Ectodermal cell (in vitro differentiated cells): Measurements from ENCODE around the gene TRIM24.
"Not testable (repeated sequence)": the region's sequence is repeated elsewhere in the genome, so short reads cannot be mapped to it uniquely, and the experiment has no call there.

Experiments
- H3K27ac ChIP-seq: 2 replicates; pipeline ENCODE4 v1.7.0; 2013; ENCODE audit warnings: mild to moderate bottlenecking, low read depth, low read length; ENCODE audit not compliant: insufficient read depth, poor library complexity, severe bottlenecking
- H3K27me3 ChIP-seq: 2 replicates; pipeline ENCODE4 v1.7.0; 2013; ENCODE audit warnings: mild to moderate bottlenecking, low read length; ENCODE audit not compliant: insufficient read depth, control insufficient read depth, poor library complexity, severe bottlenecking
- H3K36me3 ChIP-seq: one replicate; pipeline ENCODE4 v1.7.0; 2013; ENCODE audit warnings: low read length; ENCODE audit not compliant: control insufficient read depth, insufficient read depth
- H3K4me1 ChIP-seq: one replicate; pipeline ENCODE4 v1.7.0; 2013; ENCODE audit warnings: low read length; ENCODE audit not compliant: control insufficient read depth, insufficient read depth
- H3K4me3 ChIP-seq: 2 replicates; pipeline ENCODE4 v1.7.0; 2013; ENCODE audit warnings: low read depth, low read length, control low read depth; ENCODE audit not compliant: insufficient read depth
- H3K9me3 ChIP-seq: 2 replicates; pipeline ENCODE4 v1.7.0; 2013; ENCODE audit warnings: mild to moderate bottlenecking, low read length, moderate library complexity; ENCODE audit not compliant: control insufficient read depth
- WGBS, 2 experiments: methylation state at CpG; one replicate each; pipeline ENCODE4 v1.1.7; 2013; ENCODE audit warnings: missing lambda C conversion rate in 2 of 2; 5-methylcytosine and 5-hydroxymethylcytosine counted together

TRIM24 gene

GRCh38 chr7:138495485-138495884 lies 35.4 kb downstream of the TRIM24 start:
- Histone ChIP-seq H3K27ac (no peak overlapping the region), H3K4me1 (no peaks in the 10 kb centered on the region), H3K36me3 (no peaks in the 10 kb centered on the region), H3K4me3 (no peak overlapping the region), H3K9me3 (no peaks in the 10 kb centered on the region), H3K27me3 (no peaks in the 10 kb centered on the region)
- 100% methylated on average over 1 of the region's 1 CpG for WGBS, 2 experiments

GRCh38 chr7:138499340-138499739 lies 39.3 kb downstream of the TRIM24 start:
- H3K27ac ChIP-seq, result no peak overlapping the region

GRCh38 chr7:138500303-138500702 lies 40.2 kb downstream of the TRIM24 start:
- H3K36me3 ChIP-seq, result not testable (repeated sequence)
- 87 to 89% methylated on average over 2 of the region's 2 CpGs for WGBS, 2 experiments

More at GRCh38 chr7:138499340-138499739, 39.3 kb downstream of the TRIM24 start:
- Histone ChIP-seq H3K27me3 (no peaks in the 10 kb centered on the region), H3K9me3 (no peaks in the 10 kb centered on the region), H3K36me3 (peaks cover 3% of the 10 kb centered on the region), H3K4me3 (no peak overlapping the region), H3K4me1 (no peaks in the 10 kb centered on the region)
- WGBS, 2 experiments, result 82 to 84% methylated on average over 3 of the region's 3 CpGs

GRCh38 chr7:138500892-138501291 lies 40.8 kb downstream of the TRIM24 start:
- no peaks in the 10 kb centered on the region for H3K4me1 ChIP-seq
- no peaks in the 10 kb centered on the region for H3K9me3 ChIP-seq
- H3K27ac ChIP-seq, result no peak overlapping the region
- no CpG with 5 or more reads among the region's 1 CpG for WGBS, 2 experiments
- H3K27me3 ChIP-seq, result no peaks in the 10 kb centered on the region
- H3K4me3 ChIP-seq, result no peak overlapping the region
- peaks cover 7% of the 10 kb centered on the region for H3K36me3 ChIP-seq

More at GRCh38 chr7:138500303-138500702, 40.2 kb downstream of the TRIM24 start:
- H3K9me3 ChIP-seq, H3K4me3 ChIP-seq, H3K27me3 ChIP-seq, H3K27ac ChIP-seq, H3K4me1 ChIP-seq: not testable (repeated sequence)

DNA sequence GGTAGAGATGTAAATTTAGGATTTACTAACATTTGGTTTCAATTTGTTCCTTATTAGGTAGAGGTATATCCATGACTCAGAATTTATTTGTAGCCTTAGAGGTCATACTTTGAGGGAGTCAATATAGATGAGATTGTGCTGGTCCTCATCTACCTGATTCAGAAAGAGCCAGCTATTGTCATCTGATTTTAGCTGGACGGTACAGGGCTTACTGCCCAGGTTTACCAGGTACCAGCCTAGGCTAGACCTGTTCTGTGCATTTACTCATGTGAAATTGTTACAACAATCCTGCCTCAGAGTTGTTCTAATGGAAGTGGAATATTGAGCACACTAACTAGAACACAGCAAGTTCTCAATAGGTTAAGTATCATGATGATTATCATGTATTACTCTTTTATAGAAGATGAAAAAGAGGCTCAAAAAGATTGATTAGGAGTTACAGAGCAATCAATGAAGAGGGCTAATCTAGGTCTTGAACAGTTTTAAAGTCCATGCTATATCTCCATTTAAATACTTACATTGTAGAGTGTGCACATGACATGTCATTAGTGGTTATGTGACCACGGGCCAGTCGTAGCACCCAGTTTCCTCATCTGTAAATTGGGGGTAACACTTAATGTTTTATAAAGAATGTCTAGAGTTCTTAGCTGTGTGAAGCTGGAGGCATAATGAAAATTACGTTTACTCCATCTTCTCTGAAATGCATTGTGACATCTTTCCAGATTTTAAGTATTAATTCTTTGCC lies 42.1 kb downstream of the TRIM24 start:
- Histone ChIP-seq H3K36me3 (peaks cover 12% of the 10 kb centered on the region), H3K27ac (no peak overlapping the region), H3K27me3 (no peaks in the 10 kb centered on the region), H3K4me1 (no peaks in the 10 kb centered on the region), H3K4me3 (no peak overlapping the region), H3K9me3 (no peaks in the 10 kb centered on the region)
- 90 to 94% methylated on average over 4 of the region's 4 CpGs for WGBS, 2 experiments

DNA sequence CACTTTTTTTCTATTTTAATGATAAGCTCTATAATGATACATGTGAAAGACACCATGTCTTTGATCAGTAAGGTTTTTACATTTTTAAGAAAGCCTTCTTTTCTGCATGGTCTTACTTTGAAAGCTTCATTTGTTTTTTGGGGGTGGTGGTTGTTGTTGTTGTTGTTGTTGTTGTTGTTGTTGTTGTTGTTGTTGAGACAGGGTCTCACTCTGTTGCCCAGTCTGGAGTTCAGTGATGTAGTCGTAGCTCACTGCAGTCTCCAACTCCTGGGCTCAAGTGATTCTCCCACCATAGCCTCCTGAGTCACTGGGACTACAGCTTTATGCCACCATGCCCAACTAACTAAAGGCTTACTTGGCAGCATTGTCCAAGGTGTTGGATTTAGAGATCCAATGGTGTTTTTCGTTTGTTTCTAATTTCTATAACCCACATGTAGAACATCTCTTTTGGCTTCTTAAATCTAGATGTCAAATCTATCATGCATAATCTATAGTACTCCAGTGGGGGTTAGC lies 45.4 kb downstream of the TRIM24 start:
- Histone ChIP-seq H3K27ac (no peak overlapping the region), H3K4me1 (no peaks in the 10 kb centered on the region), H3K9me3 (no peaks in the 10 kb centered on the region), H3K4me3 (no peak overlapping the region), H3K27me3 (no peaks in the 10 kb centered on the region), H3K36me3 (peaks cover 20% of the 10 kb centered on the region)
- 97 to 100% methylated on average over 2 of the region's 2 CpGs for WGBS, 2 experiments

DNA sequence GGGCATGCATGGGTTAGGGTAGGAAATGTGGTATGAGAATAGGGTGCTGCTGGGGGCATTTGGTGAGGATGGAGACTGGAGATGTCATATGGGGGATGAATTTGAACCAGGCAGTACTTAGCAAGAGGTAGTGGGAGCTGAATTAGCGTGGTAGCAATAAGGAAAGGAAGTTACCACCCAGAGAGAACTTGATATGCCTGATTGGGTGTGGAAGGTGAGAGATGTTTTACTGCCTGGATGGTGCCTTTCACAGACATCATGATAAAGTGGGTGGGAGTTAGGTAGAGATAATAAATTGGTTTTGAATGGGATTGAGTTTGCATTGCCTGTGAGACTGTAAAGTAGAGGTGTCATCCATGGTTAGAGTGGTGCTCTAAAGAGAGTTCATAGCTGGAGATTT lies 46.7 kb downstream of the TRIM24 start:
- Histone ChIP-seq H3K4me3 (no peak overlapping the region), H3K36me3 (peaks cover 31% of the 10 kb centered on the region), H3K4me1 (no peaks in the 10 kb centered on the region), H3K9me3 (no peaks in the 10 kb centered on the region), H3K27ac (no peak overlapping the region), H3K27me3 (no peaks in the 10 kb centered on the region)
- 0 to 3% methylated on average over 1 of the region's 1 CpG for WGBS, 2 experiments

DNA sequence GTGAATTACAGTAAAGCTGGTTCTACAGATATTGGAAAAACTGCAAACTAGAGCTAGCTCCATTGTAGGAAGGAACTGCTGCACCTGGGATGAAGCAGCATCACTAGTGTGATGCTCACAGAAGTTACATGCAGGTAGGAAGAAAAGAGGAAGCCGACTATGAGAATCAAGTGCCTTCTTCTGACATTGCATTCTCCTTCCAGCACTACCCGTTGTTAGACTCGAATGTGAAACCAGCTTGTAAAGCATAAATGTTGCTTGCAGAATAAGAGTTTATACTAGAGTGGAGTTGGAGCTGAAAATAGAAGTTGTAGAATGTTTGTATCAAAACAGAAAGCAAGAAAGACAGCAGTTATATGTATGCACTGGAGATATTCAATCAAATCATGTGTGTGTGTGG lies 49.9 kb downstream of the TRIM24 start:
- H3K9me3 ChIP-seq, result peaks cover 3% of the 10 kb centered on the region
- H3K4me1 ChIP-seq, result no peaks in the 10 kb centered on the region
- H3K36me3 ChIP-seq, result peaks cover 42% of the 10 kb centered on the region
- 92 to 94% methylated on average over 3 of the region's 3 CpGs for WGBS, 2 experiments
- no peak overlapping the region for H3K27ac ChIP-seq
- no peak overlapping the region for H3K4me3 ChIP-seq
- H3K27me3 ChIP-seq, result no peaks in the 10 kb centered on the region

GRCh38 chr7:138512092-138512858 lies 52.2 kb downstream of the TRIM24 start:
- H3K9me3 ChIP-seq, result peaks cover 3% of the 10 kb centered on the region
- H3K4me3 ChIP-seq, result no peak overlapping the region
- no peaks in the 10 kb centered on the region for H3K27me3 ChIP-seq
- H3K36me3 ChIP-seq, result peaks cover 43% of the 10 kb centered on the region
- WGBS, 2 experiments, result 92 to 98% methylated on average over 3 of the region's 3 CpGs
- H3K4me1 ChIP-seq, result no peaks in the 10 kb centered on the region
- H3K27ac ChIP-seq, result no peak overlapping the region

GRCh38 chr7:138512885-138513284 lies 52.8 kb downstream of the TRIM24 start:
- H3K36me3 ChIP-seq, result peaks cover 43% of the 10 kb centered on the region
- 94% methylated on average over 1 of the region's 1 CpG for WGBS, 2 experiments

More at GRCh38 chr7:138512885-138513284, 52.8 kb downstream of the TRIM24 start:
- Histone ChIP-seq H3K4me3 (no peak overlapping the region), H3K9me3 (peaks cover 3% of the 10 kb centered on the region), H3K27ac (no peak overlapping the region), H3K4me1 (no peaks in the 10 kb centered on the region), H3K27me3 (no peaks in the 10 kb centered on the region)
